GM06990 (cell line): ENCODE results near the gene DPPA3.
"Not testable (repeated sequence)": the region's sequence is repeated elsewhere in the genome, so short reads cannot be mapped to it uniquely, and the experiment has no call there.

Experiments
- DNase-seq: peaks from one replicate; pipeline ENCODE4 v3.0.0-alpha.2; 2011; ENCODE audit not compliant: insufficient read length; ENCODE audit errors: extremely low read depth
- H3K27me3 ChIP-seq: replicated peaks from 2 replicates; pipeline ENCODE4 v1.6.0; 2011; ENCODE audit warnings: low read length; ENCODE audit not compliant: control insufficient read depth, insufficient read depth
- H3K36me3 ChIP-seq: 2 replicates; pipeline ENCODE4 v1.5.1; 2011; ENCODE audit warnings: low read length; ENCODE audit not compliant: control insufficient read depth, insufficient read depth
- H3K4me3 ChIP-seq: replicated peaks from 2 replicates; pipeline ENCODE4 v1.5.1; 2011; ENCODE audit warnings: low read depth, mild to moderate bottlenecking, control low read depth, low read length
- TF ChIP-seq, protein P1 (sequence below): IDR thresholded peaks from 2 replicates; pipeline ENCODE4 v1.5.1; 2011; ENCODE audit warnings: low read length, control low read depth, mild to moderate bottlenecking, inconsistent platforms; ENCODE audit not compliant: insufficient read depth, poor library complexity, severe bottlenecking

The DPPA3 gene

DNA sequence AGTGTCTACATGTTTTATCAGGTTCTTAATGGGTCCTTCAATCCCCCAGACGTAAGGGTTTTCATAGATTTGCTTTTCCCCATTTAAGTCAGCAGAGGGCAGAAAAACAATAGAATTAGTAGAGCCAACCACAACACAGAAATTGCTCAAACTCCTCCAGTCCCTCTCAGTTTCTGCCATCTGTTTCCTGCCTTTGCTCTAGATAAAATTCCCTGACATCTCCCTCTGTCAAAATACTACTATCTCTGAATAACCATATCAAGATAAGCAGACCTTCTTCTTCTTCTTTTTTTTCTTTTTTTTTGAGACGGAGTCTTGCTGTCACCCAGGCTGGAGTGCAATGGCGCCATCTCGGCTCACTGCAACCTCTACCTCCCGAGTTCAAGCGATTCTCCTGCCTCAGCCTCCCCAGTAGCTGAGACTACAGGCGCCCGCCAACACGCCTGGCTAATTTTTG is 33.8 kb upstream of the DPPA3 start:
- H3K27me3 ChIP-seq, H3K36me3 ChIP-seq, H3K4me3 ChIP-seq: not testable (repeated sequence)
- DNase-seq = peak; percentile 22
- TF ChIP-seq, protein P1, sequence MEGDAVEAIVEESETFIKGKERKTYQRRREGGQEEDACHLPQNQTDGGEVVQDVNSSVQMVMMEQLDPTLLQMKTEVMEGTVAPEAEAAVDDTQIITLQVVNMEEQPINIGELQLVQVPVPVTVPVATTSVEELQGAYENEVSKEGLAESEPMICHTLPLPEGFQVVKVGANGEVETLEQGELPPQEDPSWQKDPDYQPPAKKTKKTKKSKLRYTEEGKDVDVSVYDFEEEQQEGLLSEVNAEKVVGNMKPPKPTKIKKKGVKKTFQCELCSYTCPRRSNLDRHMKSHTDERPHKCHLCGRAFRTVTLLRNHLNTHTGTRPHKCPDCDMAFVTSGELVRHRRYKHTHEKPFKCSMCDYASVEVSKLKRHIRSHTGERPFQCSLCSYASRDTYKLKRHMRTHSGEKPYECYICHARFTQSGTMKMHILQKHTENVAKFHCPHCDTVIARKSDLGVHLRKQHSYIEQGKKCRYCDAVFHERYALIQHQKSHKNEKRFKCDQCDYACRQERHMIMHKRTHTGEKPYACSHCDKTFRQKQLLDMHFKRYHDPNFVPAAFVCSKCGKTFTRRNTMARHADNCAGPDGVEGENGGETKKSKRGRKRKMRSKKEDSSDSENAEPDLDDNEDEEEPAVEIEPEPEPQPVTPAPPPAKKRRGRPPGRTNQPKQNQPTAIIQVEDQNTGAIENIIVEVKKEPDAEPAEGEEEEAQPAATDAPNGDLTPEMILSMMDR = peak; percentile 47

DNA sequence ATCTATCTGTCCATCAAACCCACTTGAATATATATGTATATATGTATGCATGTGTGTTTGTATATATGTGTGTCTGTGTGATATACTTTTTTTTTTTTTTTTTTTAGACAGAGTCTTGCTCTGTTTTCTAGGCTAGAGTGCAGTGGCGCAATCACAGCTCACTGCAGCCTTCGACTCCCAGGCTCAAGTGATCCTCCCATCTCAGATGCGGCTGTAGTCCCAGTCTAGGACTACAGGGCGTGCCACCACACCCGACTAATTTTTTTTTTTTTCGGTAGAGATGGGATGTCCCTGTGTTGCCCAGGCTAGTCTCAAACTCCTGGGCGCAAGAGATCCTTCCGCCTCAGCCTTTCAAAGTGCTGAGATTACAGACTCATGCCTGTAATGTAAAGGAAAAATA is 32.5 kb upstream of the DPPA3 start:
- Histone ChIP-seq H3K27me3 (no peaks in the 10 kb centered on the region), H3K36me3 (no peaks in the 10 kb centered on the region), H3K4me3 (no peak overlapping the region)
- TF ChIP-seq, protein P1 = no peak
- DNase-seq = no peak

DNA sequence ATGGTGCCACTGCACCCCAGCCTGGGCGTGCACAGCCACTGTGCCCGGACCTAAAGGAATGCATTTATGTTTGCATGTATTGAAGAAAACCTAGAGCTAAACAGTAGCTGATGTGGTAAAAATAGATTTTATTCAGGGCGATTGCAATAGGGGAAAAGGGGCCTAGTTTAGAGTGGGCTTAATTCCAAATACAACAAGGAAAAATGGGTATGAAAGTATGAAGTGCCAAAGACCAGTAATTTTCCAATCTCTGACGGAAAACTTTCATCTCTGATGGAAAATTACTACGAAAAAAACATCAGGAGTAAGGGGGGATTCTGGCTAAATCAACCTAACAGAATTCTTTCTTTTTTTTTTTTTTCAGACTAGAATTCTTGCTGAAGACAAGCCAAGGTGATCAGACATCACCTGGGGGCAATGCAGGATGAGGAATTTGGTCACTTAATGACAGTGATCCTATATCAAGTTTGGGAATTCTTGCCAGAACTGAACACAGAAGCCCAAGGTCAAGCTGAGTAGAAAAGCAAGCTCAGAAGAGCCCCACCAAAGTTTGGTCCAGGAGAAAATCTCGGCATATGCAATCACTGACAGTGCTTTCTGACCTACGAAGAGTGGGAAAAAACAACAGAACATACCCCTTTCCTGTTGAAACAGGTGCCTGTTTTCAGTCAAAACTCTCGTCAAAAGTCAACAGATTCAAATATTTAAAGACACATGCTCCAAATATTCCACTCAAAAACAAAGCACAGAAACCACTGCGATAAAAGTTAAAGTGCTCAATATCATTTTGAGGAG is 31.8 kb upstream of the DPPA3 start:
- TF ChIP-seq, protein P1 = no peak
- Histone ChIP-seq H3K27me3 (no peaks in the 10 kb centered on the region), H3K4me3 (no peak overlapping the region), H3K36me3 (no peaks in the 10 kb centered on the region)
- DNase-seq = no peak

DNA sequence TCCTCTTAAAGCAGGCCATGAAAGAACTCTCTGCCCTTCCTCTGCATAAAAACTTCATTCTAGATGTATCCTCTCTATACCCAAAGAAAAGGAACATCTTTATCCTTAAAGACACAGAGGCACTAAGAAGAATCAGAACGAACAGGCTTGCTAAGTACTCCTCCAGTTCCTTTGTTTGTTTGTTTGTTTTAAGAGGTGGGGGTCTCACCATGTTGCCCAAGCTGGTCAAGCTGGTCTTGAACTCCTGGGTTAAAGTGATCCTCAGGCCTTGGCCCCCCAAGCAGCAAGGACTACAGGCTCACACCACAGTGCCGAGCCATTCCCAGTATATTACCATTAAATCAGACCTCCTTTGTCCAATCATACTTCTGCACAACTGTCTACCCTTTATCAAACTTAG is 29.7 kb upstream of the DPPA3 start:
- Histone ChIP-seq H3K4me3 (no peak overlapping the region), H3K27me3 (no peaks in the 10 kb centered on the region), H3K36me3 (no peaks in the 10 kb centered on the region)
- no peak for DNase-seq
- TF ChIP-seq, protein P1 = no peak

DNA sequence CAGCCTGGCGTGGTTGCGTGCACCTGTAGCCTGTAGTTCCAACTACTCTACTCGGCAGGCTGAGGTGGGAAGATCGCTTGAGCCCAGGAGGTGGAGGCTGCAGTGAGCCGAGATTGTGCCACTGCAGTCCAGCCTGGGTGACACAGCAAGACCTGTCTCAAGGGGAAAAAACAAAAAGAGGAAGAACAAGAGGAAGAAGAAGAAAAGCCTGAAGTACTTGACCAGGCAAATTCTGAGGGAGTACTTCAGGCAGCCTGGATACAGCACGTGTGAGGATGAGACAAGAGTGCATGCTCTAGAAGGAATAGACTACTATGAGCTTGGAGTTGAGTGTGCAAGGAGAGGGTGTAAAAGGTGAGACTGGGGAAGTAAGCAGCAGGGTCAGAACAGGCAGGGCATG is 17.4 kb upstream of the DPPA3 start:
- DNase-seq = no peak
- H3K27me3 ChIP-seq = no peaks in the 10 kb centered on the region
- H3K4me3 ChIP-seq = no peak overlapping the region
- no peaks in the 10 kb centered on the region for H3K36me3 ChIP-seq
- TF ChIP-seq, protein P1 = no peak
